CD4-positive, alpha-beta memory T cell (primary cell): ENCODE data around the gene ERG. TPM values are rescaled to one million over a fixed set of nuclear protein-coding genes. Genes with fewer than 3 reads are reported as not detected.

Source experiments
- CTCF ChIA-PET: fragments of 350-600 bp; sonication (Branson Sonifier 250); formaldehyde crosslinking; loops from one replicate; lab custom pipeline; 2021; ENCODE audit warnings: inconsistent platforms; ENCODE audit not compliant: partially characterized antibody; lab: Charles Lee
- POLR2A ChIA-PET: fragments of 350-600 bp; sonication (Branson Sonifier 250); formaldehyde crosslinking; loops from one replicate; lab custom pipeline; 2021; ENCODE audit not compliant: partially characterized antibody; lab: Charles Lee
- DNase-seq, 5 donors: peaks; one replicate each; pipeline versions ENCODE4 v3.0.0 to v3.0.0-alpha.2; 2020 to 2022; ENCODE audit warnings: mixed read lengths in 1 of 5
- H3K27ac ChIP-seq: one replicate; pipeline ENCODE4 v1.7.0; 2013; ENCODE audit warnings: low read depth, low read length
- H3K27me3 ChIP-seq: 2 replicates; pipeline ENCODE4 v1.7.0; 2013; ENCODE audit warnings: mild to moderate bottlenecking, low read length, moderate library complexity; ENCODE audit not compliant: insufficient read depth
- H3K36me3 ChIP-seq: 2 replicates; pipeline ENCODE4 v1.7.0; 2013; ENCODE audit warnings: mild to moderate bottlenecking, low read length, moderate library complexity; ENCODE audit not compliant: insufficient read depth
- H3K4me1 ChIP-seq: 2 replicates; pipeline ENCODE4 v1.7.0; 2013; ENCODE audit warnings: mild to moderate bottlenecking, low read length, moderate library complexity; ENCODE audit not compliant: insufficient read depth
- H3K4me3 ChIP-seq, 2 donors: one replicate each; pipeline ENCODE4 v1.7.0; 2013; ENCODE audit warnings: low read length in 2 of 2, mild to moderate bottlenecking in 1 of 2
- H3K9me3 ChIP-seq, 2 donors: one replicate each; pipeline ENCODE4 v1.7.0; 2013; ENCODE audit warnings: low read length in 2 of 2, control low read depth in 1 of 2; ENCODE audit not compliant: control insufficient read depth in 1 of 2
- H3K27ac Mint-ChIP-seq, 7 donors: one replicate each; pipeline ENCODE4 v1.8.0; 2020 to 2021; ENCODE audit warnings: mixed read lengths in 7 of 7, mild to moderate bottlenecking in 6 of 7, inconsistent platforms in 3 of 7, moderate library complexity in 3 of 7
- H3K27me3 Mint-ChIP-seq, 2 donors: one replicate each; pipeline ENCODE4 v1.8.0; 2020 to 2021; ENCODE audit warnings: mixed read lengths in 2 of 2
- H3K36me3 Mint-ChIP-seq, 2 donors: one replicate each; pipeline ENCODE4 v1.8.0; 2020 to 2021; ENCODE audit warnings: mixed read lengths in 2 of 2, inconsistent platforms in 1 of 2, mild to moderate bottlenecking in 1 of 2
- H3K4me1 Mint-ChIP-seq, 4 donors: one replicate each; pipeline ENCODE4 v1.8.0; 2020 to 2021; ENCODE audit warnings: mixed read lengths in 4 of 4, mild to moderate bottlenecking in 1 of 4
- H3K4me3 Mint-ChIP-seq, 8 donors: one replicate each; pipeline ENCODE4 v1.8.0; 2020 to 2021; ENCODE audit warnings: mixed read lengths in 8 of 8, mild to moderate bottlenecking in 7 of 8, moderate library complexity in 6 of 8, inconsistent platforms in 3 of 8
- H3K9me3 Mint-ChIP-seq, 8 donors: one replicate each; pipeline ENCODE4 v1.8.0; 2020 to 2021; ENCODE audit warnings: mixed read lengths in 8 of 8, mild to moderate bottlenecking in 5 of 8, inconsistent platforms in 3 of 8, moderate library complexity in 1 of 8
- intact Hi-C: fragments of 100-400 bp; cut with micrococcal nuclease; formaldehyde crosslinking; loops from one replicate; pipeline ENCODE4 v1.15.1; 2023
- polyA plus RNA-seq, 2 donors: library from polyadenylated mRNA; unstranded; fragments of 300-500 nt; fragmentation: Illumina TruSeq; gene quantifications; one replicate each; pipeline ENCODE4 v1.2.3, GENCODE V29; 2021
- total RNA-seq, 2 experiments: library from RNA; stranded (reverse); gene quantifications; one replicate each; pipeline ENCODE4 v1.2.3, GENCODE V29; 2021

The ERG gene
- total and polyA plus RNA-seq, 4 experiments from 2014 or later = not detected

DNA sequence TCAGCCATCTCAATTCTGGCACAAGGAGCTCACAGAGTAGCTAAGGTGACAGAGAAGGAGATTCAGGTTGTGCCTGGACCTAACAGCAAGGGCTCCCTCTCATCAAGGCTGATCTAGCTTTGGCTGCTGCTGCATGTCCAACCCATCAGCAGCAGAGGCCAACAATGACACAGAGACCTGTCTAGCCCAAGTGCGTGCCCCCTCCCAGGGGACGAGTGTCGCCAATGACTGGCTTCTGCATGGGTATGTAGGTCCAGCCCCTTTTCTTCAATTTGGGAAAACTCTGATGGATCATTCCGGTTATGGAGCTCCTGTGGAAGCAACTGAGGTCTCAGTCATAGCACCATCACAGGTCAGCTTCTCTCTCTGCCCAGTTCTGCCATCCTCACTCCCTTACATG lies 158.1 kb downstream of the ERG start:
- H3K9me3 ChIP-seq = no peaks in the 10 kb centered on the region
- CTCF ChIA-PET = no interaction called here

DNA sequence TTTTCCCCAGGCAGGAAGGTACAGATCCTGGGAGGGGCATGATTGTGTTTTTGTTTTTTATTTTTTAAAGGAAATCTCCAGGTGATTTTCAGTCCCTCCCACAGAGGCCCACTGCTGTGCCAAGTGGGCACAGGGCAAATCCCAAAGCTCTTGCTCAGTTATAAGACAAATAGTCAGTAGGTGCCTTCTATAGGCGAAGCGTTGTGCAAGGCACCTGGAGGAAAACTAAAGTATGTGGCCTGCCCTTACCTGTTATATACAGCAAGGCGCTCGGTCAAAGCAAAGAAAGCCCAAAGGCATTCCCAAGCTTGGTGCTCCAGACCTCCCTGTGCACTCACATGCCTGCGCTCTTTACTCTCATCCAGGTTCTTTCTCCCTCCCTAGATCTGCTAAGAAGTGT lies 160.5 kb downstream of the ERG start:
- Mint-ChIP-seq H3K27ac (no peak overlapping the region), H3K4me3 (no peak overlapping the region), H3K9me3 (no peaks in the 10 kb centered on the region), H3K36me3 (no peaks in the 10 kb centered on the region), H3K4me1 (no peaks in the 10 kb centered on the region), H3K27me3 (no peaks in the 10 kb centered on the region)
- Histone ChIP-seq H3K27ac (no peak overlapping the region), H3K27me3 (no peaks in the 10 kb centered on the region), H3K4me3 (no peak overlapping the region), H3K9me3 (no peaks in the 10 kb centered on the region), H3K4me1 (no peaks in the 10 kb centered on the region), H3K36me3 (no peaks in the 10 kb centered on the region)
- intact Hi-C loops = no loop called here
- ChIA-PET CTCF (interaction anchor here (1.8 kb wide), 1 partner anchor 15 kb away, joined by 5 read pairs; no protein-coding TSS in a partner anchor), POLR2A (no interaction called here)
- no peak for DNase-seq

More for the DNA sequence above, 158.1 kb downstream of the ERG start:
- no peaks in the 10 kb centered on the region for H3K9me3 Mint-ChIP-seq
- H3K27me3 Mint-ChIP-seq = no peaks in the 10 kb centered on the region
- H3K27ac Mint-ChIP-seq = no peak overlapping the region
- DNase-seq = no peak
- Histone ChIP-seq H3K27me3 (no peaks in the 10 kb centered on the region), H3K36me3 (no peaks in the 10 kb centered on the region), H3K4me3 (no peak overlapping the region), H3K4me1 (no peaks in the 10 kb centered on the region), H3K27ac (no peak overlapping the region)
- H3K4me3 Mint-ChIP-seq = no peak overlapping the region
- POLR2A ChIA-PET = no interaction called here
- H3K36me3 Mint-ChIP-seq = no peaks in the 10 kb centered on the region
- no peaks in the 10 kb centered on the region for H3K4me1 Mint-ChIP-seq
- intact Hi-C loops = no loop called here

DNA sequence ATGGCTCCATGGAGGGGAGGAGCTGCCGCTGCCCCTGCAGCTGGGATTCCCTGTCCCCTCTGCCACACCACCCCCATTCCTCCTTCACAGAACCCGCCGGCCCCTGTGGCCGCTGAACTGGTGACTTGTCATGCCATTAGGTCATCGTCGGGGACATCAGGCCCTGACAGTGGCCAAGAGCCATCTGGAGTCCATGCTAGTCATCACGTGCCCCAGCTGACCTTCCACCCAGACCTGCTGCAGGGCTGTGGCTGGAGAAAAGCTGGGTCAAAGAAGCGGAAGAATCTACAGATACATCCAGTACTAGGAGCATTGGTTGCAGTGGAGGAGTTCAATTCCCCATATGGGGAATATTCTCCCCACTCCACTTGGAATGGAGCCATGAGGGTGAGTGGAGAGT lies 163.4 kb downstream of the ERG start:
- Mint-ChIP-seq H3K36me3 (no peaks in the 10 kb centered on the region), H3K27ac (no peak overlapping the region), H3K27me3 (no peaks in the 10 kb centered on the region), H3K9me3 (no peaks in the 10 kb centered on the region), H3K4me3 (no peak overlapping the region), H3K4me1 (no peaks in the 10 kb centered on the region)
- H3K4me3 ChIP-seq = no peak overlapping the region
- ChIA-PET CTCF (interaction anchor here (1.2 to 2.8 kb wide), 2 partner anchors 11 to 115 kb away, joined by 7 to 13 read pairs; no protein-coding TSS in a partner anchor), POLR2A (no interaction called here)
- no peak for DNase-seq
- no peaks in the 10 kb centered on the region for H3K36me3 ChIP-seq
- no peaks in the 10 kb centered on the region for H3K27me3 ChIP-seq
- H3K27ac ChIP-seq = no peak overlapping the region
- intact Hi-C loops = loop anchor here (1.0 kb wide), 1 partner anchor 116 kb away; no protein-coding TSS in a partner anchor
- H3K4me1 ChIP-seq = no peaks in the 10 kb centered on the region
- H3K9me3 ChIP-seq = no peaks in the 10 kb centered on the region

DNA sequence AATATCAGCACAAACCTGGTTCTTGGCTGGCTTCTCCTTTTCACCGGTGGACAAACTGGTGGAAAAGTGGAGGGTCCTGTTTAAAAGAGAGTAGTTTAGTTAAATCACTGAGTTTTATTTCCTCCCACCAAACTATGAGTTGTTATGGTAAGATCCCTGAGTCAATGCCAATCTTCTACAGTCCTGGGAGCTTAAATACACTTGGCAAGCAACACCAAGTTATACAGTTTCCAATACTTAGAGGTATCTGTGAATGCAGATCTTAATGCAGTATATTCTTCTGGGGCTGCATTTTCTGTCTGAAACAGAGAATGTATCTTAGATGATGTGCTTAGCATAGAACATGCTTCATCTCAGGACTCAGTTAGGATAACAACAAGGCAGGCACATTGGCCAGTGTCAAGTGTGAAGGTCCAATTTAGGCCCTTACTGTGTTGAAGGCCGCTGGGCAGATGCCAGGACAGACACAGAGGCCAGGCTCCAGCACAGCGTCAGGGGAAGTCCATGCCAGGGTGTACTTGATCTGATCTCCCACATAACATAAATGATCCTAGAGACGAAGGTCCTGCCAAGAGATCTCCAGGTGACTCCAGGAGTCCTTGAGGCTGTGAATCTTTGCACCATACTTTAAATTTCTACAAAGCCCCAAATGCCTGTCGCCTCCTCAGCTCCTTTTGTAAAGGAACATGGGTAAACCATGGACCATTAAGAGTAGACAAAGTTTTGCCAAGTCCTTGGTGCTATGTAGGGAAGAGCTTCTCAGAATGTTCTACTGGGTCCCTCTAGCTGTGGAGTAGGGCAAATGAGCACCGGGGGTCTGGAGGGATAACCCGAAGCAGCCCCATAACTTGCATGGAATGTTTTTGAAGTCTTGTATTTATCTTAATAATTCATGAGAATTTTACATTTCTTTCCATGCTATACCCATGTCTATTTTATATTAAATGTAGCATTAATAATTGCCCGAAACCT lies 164.7 kb downstream of the ERG start:
- no peaks in the 10 kb centered on the region for H3K9me3 ChIP-seq
- POLR2A ChIA-PET = no interaction called here
- H3K4me3 Mint-ChIP-seq = no peak overlapping the region
- no peaks in the 10 kb centered on the region for H3K36me3 Mint-ChIP-seq
- no peaks in the 10 kb centered on the region for H3K36me3 ChIP-seq
- intact Hi-C loops = loop anchor here (1.0 kb wide), 1 partner anchor 114 kb away; no protein-coding TSS in a partner anchor
- H3K4me1 ChIP-seq = no peaks in the 10 kb centered on the region
- no peak for DNase-seq
- no peaks in the 10 kb centered on the region for H3K9me3 Mint-ChIP-seq
- no peak overlapping the region for H3K4me3 ChIP-seq
- CTCF ChIA-PET = interaction anchor here (0.6 to 2.8 kb wide), 3 partner anchors 10 to 116 kb away, joined by 3 to 13 read pairs (median 7); no protein-coding TSS in a partner anchor
- no peak overlapping the region for H3K27ac Mint-ChIP-seq
- no peaks in the 10 kb centered on the region for H3K4me1 Mint-ChIP-seq
- H3K27me3 Mint-ChIP-seq = no peaks in the 10 kb centered on the region
- no peaks in the 10 kb centered on the region for H3K27me3 ChIP-seq
- H3K27ac ChIP-seq = no peak overlapping the region

DNA sequence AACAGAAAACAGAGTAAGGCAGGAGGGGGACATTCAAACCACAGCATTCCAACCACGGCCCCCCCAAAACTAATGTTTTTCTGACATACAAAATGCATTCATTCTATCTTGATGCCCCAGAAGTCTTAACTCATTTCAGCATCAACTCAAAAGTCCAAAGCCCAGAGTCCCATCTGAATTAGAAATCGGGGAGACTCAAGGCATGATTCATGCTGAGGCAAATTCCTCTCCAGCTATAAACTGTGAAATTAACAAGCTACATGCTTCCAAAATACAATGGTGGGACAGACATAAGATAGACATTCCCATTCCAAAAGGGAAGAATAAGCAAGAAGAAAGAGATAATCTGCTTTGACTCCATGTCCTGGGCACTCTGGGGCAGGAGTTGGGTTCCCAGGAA lies 167.6 kb downstream of the ERG start:
- Mint-ChIP-seq H3K9me3 (no peaks in the 10 kb centered on the region), H3K27me3 (peaks cover 0 to 2% of the 10 kb centered on the region in 2 donors), H3K4me1 (no peaks in the 10 kb centered on the region), H3K27ac (no peak overlapping the region), H3K36me3 (no peaks in the 10 kb centered on the region), H3K4me3 (no peak overlapping the region)
- intact Hi-C loops = no loop called here
- H3K4me3 ChIP-seq = no peak overlapping the region
- H3K27ac ChIP-seq = no peak overlapping the region
- DNase-seq = no peak
- CTCF ChIA-PET = interaction anchor here (1.3 to 1.7 kb wide), 2 partner anchors 112 to 171 kb away, joined by 4 to 6 read pairs; no protein-coding TSS in a partner anchor
- H3K4me1 ChIP-seq = no peaks in the 10 kb centered on the region
- H3K27me3 ChIP-seq = no peaks in the 10 kb centered on the region
- no peaks in the 10 kb centered on the region for H3K36me3 ChIP-seq
- POLR2A ChIA-PET = no interaction called here
- no peaks in the 10 kb centered on the region for H3K9me3 ChIP-seq

Other genes with a start within 250 kb of the ERG start
- gene KCNJ15, start 241.5 kb downstream of the ERG start, total RNA-seq = 1 to 10 TPM in 1 of 2 experiments, under 1 TPM in 1; 0.17 to 1.1 TPM
- gene KCNJ15, start 241.5 kb downstream of the ERG start, polyA plus RNA-seq = under 1 TPM; 0.47 to 0.55 TPM